CD4-positive, alpha-beta T cell treated with Interleukin-21 for 1 hour (primary cell): ENCODE results near the gene HOXA13.

ENCODE experiments used
- DNase-seq: peaks from one replicate; pipeline ENCODE4 v3.0.0-alpha.2; 2020

The HOXA13 gene

DNA sequence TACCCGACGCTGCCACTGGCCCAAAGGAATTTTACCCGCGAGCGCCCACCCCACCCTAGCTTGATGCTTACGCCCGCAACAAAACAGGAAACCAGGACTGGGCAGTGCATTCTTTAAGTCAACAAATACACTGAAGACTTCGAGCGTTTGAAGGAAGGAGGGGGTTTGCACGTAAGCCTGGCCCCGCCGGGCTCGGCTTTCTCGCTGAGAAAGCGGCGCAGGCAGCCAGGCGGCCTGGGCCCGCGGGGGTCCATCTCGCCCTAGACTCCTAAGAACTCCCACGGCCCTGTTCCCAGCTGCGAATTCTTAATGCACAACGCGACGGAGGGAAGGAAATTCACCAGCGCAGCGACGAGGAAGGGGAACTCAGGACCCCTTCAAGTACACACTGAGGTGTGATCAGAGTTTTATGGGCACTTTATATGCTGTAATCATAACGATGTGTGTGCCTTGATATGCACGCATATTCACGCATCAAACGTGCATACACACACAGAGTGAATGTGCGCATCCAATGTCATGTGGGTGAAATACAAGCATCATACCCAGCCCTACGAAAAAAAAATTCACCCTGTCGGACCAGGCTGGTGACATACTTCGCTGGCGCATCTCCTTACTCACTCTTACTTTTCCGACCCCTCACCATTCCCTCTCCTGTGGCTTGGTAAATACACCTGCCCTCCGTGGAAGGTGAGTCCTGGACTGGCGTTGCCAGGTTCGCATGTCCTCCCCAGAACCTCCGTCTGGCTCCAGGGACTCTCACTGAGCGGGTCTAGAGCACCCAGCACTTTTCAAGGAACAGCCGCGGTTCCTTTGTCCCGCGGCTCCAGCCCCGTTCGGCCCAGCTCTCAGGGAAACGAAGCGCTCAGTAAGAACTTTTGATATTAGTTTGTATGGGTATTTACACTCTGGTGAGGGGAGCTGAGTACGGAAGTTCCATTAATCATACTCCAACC lies 5.7 kb upstream of the HOXA13 start:
- DNase-seq = no peak

DNA sequence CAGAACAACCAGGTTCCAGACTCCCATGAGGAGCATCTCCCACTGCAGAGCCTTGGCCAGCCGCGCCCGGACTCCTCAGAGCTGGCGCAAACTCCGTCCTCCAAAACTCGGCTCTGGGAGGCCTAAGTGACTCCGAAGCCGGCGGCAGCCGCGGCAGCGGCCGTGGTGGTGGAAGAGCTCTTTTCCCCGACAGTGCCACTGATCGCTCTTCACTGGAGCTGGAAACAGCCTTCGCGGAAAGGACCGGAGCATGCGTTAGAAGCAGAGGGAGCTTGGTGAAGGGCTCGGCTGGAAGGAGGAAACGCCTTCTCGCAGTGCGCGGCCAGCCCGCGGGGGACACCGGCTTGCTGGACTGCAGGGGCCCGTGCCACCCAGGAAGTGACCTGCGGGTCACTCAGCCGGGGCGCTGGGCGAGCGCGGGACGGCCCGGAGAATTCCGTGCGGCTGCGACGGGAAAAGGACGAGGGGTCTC lies 5.0 kb upstream of the HOXA13 start:
- DNase-seq = no peak

DNA sequence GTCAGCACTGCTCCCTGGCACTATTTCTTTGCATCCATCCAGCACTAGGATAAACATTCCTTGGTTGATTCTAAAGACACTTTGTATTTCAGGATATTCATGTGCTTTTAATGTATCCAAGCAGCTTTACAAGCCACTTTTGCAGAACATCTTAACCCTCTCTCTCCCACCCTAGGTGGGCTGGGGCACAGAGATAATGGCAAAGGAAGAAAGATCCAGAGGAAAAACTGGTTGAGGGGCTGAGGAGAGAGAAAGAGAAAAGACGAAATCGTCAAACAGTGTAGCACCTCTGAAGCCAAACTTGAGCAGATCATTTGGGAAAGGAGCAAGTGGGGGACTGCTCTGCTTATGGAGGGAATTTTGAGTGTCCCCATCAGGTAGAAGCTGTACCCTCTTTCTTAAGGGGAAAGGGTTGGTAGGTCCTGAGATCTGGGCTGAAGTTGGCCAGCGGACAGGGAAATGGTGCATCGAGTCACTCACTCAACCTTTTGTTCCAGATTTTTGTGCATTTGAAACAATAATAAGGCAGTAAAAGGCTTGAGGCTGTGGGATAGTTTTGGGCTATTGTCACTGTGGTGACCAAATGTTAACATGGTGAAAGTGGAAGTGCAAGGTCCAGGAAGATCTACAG lies 4.2 kb upstream of the HOXA13 start:
- DNase-seq = no peak

DNA sequence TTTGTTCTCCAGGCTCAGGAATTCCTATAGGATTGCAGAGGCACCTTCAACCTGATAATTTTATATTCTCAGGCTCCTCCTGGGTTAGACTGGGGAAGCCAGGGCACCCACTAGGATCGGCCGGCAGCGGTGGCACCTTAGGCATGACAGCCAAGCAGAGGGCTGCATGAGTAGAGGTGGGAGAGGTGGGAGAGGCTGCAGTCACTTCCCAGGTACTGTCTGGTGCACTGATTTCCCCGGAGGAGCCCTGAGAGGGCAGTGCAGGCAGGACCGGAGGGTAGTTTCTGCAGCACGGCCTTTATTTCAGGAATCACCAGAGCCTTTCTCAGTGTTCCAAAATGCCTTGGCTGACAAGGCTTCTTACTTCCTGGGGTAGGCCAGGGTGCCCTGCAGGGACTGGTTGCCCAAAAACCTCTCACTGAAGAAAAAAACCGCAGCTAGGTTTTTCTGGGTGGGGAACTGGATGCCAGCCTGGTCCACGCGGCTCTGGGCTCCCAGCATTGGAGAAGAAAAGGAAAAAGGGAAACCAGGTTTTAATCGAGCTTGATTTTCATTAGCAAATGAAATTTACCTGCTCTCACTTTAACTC lies 3.6 kb upstream of the HOXA13 start:
- DNase-seq = no peak

DNA sequence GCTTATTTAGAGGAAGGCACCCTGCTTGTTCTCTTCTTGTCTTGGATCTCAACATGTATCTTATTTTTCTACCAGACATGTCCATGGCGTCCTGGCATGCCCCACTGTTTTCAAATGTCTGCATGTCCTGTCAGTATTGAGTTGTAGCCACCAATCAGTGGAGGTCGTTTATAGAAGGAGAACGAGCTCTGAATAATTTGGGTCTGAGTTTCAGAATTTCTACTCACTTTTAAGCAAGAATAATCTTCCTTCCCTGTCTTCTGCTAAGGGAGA lies 2.9 kb upstream of the HOXA13 start:
- DNase-seq = no peak

DNA sequence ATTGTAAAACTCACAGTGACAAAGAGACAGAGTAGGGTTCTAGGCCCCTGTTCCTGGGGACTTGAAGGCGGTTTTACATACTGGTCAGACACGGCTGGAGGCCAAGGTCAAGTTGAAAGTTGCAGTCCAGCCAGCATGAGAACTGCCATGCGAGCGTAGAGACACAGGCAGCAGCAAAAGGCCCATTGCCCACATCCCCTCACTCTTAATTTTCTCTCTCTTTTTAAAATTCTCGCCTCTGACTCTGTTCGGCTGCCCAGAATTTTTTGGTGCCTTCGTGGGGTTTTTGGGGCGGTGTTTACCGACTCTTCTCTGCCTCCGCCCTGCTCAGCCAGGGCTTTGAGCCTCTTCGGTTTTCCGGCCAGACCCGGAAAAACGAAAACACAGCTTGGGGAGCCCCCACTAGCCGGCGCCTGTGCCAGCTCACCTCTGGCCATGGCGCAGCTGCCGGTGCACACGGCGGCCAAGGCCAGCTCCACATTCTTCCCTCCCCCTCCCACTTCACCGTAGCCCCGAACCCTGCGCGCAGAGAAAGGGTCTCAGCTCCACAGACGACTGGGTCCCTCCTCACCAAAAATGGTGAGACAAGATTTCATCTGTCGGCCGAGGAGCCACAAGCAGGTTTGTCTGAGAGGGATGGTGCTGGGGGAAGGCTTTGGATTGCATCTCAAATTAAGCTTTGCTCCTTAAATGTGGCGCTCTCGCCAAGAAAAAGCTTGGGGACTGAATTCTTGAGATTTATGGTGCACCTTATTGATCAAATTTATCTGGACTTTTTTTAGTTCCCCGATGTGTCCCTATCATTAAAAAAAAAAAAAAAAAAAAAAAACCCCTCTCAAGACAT lies 2.3 kb upstream of the HOXA13 start:
- no peak for DNase-seq

DNA sequence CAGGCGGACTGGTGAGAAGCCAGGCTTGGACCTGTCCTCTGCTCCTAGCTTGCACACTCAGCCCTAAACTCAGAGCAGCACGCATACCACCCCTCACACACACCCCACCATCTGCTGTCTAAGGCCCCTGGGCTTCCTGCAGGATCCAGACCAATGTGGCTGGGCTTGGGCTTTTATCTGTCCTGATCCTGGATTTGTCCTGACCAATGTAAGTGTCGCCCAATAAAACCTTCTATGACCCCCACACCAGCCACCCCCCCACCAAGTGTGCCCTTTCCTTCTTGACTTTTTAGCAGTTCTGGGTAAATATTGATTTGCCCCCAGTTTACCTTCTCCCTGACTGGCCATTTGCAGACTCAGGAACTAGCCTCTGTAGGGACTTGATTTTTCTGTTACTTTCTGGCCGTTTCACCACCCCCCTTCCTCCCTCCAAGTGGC lies 1.7 kb upstream of the HOXA13 start:
- no peak for DNase-seq

DNA sequence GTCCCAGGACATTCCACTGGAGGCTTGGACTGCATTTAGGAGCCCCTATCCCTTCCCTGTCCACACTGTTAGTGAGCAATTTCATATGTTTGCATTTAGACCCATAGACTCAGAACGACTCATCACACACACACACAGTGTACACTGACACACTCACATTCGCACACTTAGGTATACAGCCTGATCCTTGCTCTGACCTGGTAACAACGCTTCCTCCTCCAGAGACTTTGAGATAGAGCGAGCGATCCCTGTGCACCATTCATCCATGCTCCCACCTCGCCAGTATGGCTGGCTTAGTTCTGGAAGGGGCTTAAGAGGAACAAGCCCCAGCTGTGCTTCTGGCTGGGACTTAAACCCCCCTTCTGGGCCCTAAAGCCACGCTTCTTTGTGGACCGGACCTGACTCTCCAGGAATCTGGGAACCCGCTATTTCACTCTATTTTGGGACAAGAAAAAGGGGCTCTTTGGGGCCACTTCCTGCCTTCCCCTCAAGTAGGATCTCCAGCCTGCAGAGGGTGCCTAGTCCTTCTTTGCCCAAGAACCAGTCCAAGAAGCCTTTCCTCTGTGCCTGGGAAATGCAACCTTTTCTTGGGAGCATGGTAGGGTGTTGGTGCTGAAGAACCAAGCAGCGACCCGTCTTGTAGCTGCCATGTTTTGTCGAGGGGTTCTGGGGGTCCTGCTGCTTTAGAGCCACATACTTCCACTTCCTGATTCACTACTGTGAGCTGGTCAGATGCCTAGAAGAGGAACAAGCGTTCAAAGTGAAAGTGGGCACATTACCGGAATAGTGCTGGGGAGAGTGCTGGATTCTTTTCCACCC lies 1.1 kb upstream of the HOXA13 start:
- DNase-seq = no peak

DNA sequence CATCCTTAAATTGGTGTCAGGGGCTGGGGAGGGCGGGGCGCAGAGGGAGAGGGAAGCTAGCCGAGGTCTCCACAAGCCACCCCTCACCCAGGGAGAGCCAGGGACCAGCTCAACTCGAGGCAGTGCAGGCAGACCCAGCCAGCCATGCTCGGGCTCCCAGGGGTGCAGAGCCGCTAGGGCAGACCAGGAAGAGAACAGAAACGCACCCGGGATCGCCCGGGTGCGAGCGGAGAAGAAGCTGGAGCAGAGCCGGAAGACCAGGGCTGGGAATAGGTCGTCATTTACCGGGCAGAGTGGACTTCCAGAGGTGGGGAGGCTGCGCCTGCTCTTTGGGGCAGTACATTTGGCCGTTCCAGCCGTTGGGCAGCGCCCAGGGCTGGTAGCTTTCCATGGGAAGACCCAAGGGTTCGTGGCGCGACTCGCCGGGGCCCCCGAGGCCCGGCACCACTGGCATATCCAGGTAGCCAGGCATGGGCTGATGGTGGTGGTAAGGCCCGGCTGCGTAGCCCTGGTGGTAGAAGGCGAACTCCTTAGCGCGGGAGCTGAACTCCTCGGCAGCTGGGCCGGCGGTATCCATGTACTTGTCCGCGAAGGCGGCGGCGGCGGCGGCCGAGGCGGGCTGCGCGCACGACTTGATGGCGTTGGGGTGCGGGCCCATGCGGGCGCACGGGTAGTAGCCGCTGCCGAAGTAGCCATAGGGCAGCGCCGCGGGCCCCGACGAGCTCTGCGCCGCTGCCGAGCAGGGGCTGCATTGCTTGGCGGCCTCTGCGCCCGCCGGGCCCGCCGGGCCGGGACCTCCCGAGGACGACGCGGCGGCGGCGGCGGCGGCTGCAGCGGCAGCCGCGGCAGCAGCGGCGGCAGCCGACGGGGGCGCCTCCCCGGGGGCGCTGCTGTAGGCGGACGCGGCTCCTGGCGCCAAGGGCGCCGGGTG lies 755 bp downstream of the HOXA13 start:
- no peak for DNase-seq

DNA sequence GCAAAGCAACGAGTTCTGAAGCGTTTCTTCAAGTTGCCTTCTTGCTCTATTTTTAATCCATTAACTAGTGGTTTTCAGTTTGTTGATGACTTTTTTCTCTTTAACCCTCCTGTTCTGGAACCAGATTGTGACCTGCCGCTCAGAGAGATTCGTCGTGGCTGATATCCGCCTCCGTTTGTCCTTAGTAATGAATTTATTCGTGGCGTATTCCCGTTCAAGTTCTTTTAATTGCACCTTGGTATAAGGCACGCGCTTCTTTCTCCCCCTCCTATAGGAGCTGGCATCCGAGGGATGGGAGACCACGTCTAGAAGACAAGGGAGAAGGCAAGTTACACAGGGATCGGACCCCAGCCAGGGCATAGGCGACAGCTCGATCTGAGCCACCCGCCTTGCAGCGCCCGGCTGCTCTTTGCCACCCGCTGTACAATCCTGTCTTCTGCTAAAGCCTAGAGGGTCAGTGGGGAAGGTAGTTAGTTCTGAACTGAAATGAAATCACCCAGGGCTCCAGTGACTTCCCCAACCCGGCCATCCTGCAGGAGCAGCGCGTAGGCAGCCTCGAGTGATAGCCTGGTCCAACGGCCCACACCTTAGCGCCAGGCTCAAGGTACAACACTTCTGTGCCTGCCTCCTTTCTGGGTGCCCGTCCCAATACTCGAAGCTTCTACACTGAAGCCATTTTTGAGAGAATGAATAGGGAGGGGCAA lies 1.6 kb downstream of the HOXA13 start:
- DNase-seq = no peak

DNA sequence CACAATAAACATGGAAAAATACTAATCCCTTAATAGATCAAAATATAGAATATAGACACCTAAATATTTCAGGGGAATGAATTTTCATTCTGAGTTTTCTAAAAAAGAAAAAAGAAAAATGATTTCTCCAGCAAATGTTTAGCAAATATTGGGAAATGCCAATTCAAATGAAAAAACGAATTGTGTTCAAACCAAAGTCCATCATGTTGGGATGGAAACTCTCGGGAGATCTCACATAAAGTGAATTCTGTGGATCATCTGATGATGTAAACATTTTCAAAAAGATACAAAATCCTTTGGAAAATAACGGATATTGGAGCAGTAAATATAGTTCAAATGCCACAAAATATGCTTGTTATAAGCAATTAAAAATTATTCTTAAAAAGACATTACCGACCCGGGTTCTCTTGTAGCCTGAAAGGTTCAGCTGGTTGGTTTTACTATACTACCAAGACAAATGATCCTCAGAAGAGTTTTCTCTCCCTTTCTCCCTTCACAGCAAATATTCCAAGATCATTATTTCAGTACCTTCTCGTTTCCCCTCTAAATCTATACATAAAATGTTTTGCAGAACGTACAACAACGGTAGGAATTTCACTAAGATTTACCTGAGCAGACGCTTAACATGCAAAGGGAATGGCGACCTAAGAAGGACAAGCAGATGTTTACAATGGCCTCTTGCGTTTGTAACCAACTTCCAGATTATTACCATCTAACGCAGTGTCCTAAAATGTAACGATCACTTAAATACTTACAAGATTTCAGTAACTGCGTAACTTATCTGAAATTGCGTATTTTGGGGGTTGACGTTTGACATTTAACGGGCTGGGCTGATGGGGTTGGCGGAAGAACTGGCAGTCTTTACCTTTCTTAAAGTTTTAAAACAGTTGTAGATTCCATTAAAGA lies 2.5 kb downstream of the HOXA13 start:
- no peak for DNase-seq

DNA sequence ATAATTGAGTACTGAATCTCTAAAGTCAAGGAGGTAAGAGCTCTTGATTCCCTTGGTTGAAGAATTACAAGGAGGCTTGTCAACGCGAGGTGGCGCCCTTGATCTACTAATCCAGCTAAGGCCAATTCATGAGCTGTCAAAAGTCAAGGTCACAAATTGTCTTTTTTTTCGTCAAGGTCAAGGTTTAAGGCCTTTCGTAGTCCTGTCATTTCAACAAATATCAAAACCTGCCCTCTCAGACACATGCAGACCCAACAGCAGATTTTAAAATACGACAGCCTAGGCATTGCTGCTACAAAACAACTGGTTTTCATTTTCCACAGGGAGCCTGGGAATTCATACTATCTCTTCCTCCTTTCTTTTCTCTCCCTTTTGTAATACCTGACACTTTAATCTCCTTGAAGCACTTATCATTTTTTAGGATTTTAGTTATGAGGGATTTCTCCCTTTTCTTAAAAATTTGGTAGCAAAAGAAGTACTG lies 3.6 kb downstream of the HOXA13 start:
- DNase-seq = peak; percentile 82

DNA sequence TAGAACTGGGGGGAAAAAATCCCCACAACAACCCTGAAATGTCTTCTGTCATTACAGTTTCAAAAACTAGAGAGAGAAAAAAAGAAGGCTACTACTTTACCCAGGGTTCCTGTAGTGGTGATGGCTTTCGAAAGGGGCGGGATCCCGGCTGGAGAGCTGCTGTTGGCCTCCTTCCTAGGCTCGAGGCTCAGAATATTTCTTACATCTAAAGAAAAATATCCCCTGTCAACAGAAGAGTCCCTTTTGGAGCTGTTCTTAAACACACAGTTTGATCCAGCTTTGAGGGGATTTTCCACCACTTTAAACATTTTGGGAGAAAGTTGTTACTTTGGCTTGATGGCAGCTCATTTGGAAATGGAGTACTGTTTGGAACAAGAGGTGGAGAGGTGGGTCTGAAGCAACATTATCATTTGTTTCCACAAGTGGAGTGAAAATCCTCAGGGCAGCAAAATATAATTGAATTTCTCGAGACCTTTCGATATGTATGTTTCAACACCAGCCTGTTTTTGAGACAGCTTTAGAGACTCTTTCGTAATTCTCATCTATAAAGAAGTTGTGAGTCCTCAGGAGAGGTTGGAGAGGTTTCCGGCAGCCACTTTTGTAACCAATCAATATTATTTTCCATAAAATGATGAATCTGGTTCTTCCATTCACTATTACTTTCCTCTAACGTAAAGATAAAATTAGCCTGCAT lies 5.1 kb downstream of the HOXA13 start:
- DNase-seq = no peak

DNA sequence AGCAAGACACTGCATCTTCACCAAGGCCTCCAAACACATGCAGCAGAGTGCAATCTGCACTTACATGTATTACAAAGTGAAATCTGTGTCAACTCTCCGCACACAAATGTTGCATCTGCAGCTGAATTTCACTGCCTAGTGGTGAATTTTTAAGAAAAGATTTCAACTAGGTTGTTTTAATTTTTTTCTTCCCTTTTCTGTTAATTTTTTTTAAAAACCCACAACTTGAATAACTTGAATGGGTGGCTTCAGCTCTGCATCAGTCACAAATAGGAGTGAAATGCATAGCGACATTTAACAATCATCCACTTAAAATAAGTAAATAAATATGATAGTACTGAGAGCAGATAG lies 5.9 kb downstream of the HOXA13 start:
- DNase-seq = no peak

DNA sequence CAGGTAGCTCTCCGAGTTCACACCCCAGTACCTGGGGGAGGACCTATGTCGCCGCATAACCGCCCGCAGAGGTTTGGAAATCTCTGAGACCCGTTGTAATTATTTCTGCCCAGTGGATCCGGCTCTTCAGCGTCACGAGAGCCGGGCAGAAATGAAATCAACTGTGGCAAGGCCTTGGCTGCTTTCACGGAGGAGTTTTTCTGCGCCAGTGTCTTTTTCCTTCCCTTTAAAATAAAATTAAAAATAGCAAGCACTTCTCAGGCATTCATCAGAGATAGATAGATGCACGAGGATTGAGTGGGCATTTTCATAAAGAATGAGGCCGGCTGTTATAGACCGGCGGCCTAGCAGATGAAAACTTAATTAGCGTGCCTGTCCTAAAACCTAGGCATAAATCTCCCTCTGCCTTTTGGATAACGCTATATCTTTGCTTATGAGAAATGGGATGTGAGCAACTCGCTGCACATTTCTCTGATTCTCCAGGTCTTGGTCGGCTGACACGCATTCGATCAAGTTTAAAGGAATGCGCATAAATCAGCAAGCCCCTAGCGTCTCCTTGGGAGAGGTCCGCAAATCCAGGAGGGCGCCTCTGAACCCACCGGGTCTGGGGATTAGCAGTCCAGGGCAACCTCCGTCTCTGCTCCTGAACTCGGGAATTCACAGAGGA lies 6.4 kb downstream of the HOXA13 start:
- no peak for DNase-seq

DNA sequence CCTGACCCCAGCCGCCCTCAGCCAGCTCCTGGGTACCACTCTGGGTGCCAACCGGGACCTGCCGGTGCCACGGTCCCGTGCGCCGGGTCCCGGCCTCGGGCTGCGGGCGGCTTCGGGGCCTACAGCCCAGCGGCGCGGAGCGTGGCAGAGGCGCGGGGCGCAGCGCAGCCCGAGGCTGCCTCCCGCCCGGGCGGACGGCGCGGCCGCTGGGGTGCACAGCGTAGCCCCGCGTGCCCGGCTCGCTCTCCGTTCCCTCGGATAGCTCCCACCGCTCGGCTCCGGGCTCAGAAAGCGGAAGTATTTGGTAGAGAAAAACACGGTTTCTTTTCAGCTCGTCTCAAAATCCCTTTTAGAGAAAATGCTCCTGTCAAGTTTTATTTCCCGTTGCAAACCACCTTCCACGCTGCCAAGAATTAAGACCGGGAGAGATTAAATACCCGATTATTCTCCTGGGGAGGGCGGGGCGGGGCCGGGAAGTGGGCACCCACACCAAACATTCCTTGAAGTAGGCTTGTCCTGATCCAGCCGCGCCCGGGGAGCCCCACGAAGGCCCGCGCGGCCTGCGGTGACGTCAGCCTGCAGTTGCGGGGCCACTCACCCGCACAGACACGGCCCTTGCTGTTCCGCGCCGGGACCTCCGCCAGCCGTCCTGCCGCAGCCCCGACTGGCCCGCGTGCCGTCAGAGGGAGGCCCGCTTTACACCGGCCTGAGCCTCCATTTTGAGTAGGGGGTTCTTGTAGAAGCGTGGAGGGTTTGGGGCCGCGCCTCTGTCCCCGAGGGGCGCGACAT lies 7.2 kb downstream of the HOXA13 start:
- no peak for DNase-seq
